ENCODE measurements around the gene MIS18A.
A peak's percentile ranks its signal among the peaks of the same experiment; 100 is the strongest.
"Not testable (repeated sequence)": the region's sequence is repeated elsewhere in the genome, so short reads cannot be mapped to it uniquely, and the experiment has no call there.

Gene MIS18A, protein sequence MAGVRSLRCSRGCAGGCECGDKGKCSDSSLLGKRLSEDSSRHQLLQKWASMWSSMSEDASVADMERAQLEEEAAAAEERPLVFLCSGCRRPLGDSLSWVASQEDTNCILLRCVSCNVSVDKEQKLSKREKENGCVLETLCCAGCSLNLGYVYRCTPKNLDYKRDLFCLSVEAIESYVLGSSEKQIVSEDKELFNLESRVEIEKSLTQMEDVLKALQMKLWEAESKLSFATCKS

DNA sequence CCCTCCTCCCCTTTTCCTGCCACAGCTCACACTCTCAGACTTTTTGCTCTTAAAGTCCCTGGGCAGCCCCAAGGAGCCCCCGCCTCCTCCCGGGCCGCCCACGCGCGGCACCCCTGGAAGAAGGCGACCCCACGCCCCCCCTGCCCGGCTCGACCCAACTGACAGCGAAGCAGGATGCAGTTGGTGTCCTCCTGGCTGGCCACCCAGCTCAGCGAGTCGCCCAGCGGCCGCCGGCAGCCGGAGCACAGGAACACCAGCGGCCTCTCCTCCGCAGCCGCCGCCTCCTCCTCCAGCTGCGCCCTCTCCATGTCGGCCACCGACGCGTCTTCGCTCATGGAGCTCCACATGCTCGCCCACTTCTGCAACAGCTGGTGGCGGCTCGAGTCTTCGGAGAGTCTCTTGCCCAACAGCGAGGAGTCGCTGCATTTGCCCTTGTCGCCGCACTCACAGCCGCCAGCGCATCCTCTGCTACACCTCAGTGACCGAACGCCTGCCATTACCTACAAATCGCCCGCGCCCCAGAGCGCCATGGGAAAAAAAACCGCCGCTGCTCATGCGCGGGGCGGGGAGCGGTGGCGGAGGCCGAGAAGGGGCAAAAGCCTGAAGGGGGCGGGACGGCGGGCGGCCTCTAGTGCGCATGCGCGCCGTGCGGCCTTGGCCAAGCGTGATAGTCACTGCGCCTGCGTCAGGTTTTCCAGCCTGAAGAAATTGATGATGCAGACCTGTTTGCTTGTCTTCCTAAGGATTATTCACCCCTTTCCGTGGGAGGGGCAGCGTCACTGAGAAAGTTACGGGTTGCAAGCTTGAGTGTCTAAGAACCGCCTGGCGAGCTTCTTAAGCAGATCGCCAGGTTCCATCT, at the start of gene MIS18A:
Gene MIS18A, minus strand, starts transcription at position 532 of the 859 bp plus-strand sequence. Its CDS starts 35 bp downstream, at position 497.
- peak; percentile 99 for DNase-seq (ENCODE audit: low read depth)

DNA sequence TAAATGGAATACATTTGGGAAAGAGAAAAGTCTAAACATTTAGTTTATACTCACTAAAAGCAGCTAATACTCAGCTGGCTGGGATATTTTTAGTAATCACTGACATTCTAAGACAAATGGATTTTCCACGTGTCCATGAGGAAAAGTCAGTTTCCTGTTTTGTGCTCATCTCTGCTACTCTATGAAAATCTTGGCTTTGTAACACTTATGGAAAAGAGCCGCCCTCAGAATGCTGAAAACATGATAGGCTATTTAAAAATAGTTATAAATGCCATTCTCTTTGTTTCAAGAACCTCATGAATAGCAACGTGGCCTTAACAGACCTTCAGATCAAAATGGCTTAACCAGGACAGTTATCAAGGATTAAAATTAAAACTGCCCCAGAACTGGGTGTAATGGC, 49.7 kb upstream of the MIS18A start:
- no peak for DNase-seq (ENCODE audit: low read depth)

DNA sequence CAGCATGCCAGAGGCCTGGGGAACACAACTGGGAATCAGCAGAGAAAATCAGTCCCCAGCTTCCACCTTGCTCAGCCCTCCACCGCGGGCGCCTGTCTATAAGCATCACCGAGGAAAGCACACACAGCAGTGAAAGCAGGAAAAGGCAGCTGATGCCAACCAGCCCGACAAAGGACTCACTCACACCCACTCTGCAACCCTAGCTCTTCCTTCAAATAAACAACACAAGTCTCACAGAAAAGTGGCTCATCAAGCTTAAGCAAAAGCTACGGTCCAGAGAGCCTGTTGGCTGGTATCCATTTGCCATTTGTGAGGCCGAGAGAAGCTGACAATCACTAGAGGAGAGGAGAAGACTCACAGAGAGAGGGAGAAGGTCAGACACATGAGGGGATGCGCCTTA, 46.9 kb upstream of the MIS18A start:
- no peak for DNase-seq (ENCODE audit: low read depth)

DNA sequence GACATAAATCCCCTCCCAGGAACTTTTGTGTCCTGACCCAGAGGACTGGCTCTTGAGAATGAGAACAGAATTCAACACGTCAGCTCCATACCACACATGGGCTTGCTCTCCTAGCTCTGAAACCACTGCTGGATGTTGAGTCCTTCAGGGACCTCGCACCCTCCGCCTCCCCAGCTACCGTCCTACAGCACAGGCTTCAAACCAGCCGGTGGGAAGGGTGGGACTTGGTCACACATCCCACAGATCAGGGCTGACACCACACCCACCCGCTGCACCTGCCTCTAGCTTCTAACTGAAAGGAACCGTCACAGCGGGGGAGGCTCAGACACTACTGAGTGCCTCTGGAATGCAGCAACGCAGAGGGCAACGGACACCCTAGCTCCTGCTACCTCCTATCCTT, 43.8 kb upstream of the MIS18A start:
- no peak for DNase-seq (ENCODE audit: low read depth)

DNA sequence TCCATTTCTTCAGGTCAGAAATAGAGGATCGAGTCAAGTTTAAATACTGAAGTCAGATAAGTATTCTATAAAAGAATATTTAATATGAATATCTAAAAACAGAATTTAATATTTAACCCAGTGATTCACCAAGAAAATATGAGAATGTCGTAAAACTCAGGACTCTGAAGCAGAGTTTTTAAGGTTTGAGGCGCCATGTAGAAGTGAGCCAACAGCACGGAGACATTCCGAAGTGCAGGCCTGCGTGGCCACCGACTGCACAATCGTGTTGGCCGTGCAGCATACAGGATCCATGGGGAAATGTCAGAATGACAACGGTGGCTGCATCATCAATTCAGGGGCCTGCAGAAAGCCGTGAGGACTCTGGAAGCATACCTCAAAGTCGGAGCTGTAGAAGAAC, 43.3 kb upstream of the MIS18A start:
- no peak for DNase-seq (ENCODE audit: low read depth)

DNA sequence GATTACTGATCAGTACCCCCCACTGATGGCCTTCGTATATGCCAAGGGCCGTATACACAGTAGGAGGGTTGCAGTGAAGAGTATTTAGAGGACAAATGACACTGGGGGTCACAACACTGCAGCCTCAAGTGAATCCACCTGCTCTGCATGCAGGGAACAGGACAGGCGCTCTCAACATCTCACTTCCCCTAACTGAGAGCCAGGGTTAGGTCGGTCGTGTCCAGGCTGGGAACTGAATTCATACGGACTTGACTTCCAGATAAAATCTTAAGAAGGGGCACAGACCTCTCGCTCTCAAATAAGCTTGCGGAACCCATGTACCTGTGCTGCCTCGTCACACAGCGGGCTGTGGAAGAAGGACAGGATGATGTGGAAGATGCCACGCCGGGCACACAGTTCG, 42.6 kb upstream of the MIS18A start:
- DNase-seq (ENCODE audit: low read depth) = no peak

DNA sequence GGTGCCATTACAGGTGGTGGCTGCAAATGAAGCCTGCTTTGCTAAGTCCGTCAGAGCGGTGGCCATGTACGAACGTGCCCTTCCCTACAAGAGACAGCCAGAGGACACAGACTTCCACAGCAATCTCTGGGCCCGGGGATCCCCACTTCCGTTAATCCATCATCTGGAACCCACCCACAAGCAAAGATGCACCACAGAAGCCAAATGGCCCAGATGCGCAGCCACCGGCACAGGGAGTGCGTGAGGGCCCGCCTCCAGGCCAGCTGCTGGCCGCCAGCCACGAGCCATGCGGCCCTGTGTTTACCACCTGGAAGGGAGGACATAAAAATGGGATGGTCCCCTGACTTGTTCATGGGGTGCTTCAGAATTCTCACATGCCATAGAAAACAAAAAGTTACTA, 41.9 kb upstream of the MIS18A start:
- DNase-seq (ENCODE audit: low read depth) = no peak

DNA sequence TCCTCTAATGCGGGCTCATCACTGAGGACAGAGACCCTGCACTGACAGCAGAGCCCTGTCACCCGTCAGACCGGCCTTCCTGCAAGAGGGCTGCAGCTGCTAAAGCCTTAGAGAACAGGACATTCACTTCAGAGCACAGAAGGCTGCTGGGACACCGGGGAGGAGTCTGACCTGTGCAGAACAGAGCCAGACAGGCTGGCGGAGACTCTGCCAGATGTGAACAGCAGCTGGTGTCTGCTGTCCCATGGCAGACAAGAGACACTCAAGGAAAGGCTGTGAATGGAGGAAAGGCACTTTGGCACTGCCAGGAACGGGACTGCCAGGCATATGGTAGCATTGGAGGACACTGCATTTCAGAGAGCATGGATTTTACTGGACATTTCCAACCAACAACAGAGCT, 41.2 kb upstream of the MIS18A start:
- no peak for DNase-seq (ENCODE audit: low read depth)

DNA sequence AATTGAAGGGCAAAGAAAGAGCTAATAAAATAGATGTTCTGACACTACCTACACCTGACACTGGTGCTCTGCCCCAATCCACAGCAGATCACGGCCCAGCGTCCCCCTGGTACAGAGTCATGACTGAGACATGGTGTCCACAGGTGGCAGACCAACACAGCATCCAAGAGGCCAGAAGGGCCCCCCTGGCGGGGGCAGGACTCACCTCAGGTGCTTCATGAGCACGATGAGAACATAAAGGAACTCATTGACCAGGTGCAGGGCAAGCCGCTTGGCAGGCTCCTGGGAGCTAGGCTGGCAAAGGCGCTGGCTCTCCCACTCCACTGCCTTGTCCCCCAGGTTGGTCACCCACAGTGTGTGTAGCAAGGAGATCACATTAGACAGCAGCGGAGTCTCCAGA, 40.2 kb upstream of the MIS18A start:
- DNase-seq (ENCODE audit: low read depth) = no peak

DNA sequence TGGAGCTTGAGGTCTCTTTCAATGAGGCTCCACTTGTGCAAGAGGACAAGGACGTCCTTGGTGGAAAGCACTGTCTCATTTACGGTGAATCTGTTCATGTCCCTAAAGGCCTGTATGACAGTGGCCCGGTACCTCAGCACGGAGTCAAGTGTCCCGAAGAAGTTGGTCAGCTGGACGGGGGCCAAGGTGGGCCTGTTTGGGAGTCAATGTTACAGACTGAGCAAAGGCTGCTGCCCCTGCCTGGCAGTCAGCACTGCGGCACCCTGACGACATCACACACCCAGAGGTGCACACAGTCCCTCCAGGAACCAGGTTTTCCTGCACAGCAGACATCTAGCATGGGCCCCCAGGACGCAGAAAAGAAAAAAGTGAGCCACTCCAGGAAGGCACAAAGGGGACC, 38.9 kb upstream of the MIS18A start:
- DNase-seq (ENCODE audit: low read depth) = no peak

DNA sequence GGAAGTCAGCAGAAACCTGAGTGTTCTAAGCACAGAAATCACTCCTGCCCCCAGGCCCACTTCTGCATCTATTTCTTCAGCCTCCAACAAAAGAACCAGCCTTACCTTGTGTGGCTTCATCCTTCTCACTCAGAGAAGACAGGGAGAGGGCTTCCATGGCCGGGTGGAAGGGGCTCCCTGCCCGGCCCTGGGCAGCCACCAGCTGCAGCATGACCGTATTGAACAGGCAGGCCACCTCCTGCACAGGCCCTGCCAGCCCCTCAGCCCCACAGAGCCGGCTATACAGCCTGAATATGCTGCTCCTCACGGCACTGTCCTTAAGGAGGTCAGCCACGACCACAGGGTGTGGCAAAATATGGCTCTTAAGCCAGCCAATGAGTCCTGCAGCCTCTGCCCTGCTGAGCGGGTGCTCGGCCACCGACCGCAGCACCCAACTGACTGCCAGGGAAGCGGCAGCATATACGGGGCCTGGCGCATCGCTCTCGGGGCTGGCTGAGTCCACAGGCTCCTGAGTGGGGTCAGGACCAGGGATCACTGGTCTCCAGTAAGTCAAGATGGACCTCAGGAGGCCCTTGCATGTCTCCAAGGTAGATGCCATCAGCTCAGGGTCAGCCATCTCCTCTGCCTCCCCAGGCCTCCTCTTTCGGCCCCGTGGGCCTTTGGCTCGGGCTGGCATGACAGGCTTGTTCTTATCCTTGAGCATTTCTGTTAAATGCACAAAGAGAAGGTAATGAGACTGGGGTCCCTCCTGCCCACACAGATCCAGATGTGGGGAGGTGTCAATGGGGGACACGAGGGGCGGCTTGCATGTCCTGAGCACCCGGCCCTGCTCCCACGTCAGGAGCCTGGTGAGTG, 37.7 kb upstream of the MIS18A start:
- DNase-seq (ENCODE audit: low read depth) = no peak

DNA sequence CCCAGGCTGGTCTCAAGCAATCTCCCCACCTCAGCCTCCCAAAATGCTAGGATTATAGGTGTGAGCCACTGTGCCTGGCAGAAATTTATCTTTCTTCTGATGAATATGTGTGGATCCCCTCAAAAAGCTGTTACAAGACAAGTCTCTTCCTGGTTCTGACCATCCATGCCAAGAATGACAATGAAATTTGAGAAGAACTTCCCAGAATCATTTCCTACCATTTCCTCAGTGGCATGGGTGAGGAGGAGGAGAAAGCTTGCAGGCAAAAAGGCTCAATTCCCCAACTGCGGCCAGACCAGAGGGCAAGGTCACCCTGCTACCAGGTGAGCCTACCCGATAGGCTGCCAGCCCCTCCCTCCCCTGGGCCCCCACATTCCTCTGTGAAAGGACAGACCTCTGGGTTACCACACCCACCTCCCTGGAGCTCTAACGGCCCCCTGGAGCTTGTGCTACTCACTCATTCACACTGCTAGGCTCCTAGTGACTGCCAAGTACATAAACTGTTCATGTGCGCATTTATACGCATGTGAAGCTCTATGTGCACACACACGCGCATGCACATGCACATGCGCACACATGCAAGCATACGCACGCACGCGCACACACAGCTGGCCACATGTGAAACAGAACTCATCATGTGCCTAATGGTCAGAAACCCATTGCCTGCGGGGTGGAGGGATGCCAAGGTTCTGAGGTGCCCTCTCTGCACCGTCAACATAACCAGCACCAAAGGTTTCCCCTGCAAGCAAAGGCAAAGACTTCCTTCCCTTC, 36.8 kb upstream of the MIS18A start:
- DNase-seq (ENCODE audit: low read depth) = no peak

DNA sequence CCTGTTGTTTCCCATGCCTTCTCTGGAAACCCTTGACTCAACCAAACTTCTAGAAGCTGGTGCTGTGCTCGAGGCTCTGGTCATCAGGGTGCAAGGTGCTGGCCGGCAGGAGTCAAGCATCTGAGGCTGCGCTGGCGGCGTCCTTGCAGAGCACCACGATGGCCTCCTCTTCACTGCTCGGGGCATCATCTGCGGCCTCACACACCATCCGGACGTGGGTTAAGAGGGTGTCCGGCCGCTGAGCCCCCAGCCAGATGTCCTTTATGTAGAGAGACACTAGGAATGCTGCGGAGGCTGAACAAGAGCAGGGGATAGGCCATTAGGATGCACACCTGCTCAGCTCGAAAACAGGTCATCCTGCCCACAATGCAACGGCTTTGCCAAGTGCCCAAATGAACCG, 36.0 kb upstream of the MIS18A start:
- DNase-seq (ENCODE audit: low read depth) = no peak

DNA sequence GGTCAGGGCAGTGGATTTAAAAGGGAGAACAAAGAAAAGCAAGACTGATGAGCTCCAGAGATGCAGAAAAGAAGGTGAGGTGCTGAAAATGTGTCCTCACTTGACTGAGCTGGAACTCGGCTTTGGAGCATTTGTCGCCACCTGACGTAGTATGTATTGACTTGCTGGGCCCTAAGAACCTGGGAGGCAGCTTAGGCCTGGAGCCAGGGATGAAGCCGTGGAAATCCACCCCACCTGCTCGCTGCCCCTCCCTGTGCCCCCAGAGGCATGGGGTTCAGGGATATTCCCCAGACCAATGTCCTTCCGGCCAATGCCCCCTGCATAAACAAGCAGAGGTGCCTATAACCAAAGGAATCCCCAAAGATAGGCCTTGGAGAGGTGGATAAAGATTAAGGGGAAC, 34.1 kb upstream of the MIS18A start:
- no peak for DNase-seq (ENCODE audit: low read depth)

DNA sequence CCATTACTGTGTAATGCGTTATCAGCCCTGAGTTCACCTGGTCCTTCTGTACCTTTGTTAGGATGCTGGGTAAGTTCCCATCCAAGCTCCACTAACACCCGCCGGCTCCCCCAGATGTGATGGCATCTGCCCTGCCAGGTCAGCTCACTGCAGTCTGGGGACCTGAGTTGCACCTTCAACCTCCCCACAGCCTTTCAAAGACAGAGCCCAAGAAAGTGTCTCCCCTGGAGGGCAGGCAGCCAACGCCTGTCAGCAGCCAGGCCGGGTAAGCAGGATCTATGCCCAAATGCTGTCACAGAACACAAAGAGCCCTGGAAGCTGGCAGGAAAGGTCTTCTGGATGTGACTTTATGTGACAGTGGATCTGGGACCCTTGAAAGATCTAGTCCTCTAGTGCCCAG, 33.5 kb upstream of the MIS18A start:
- DNase-seq (ENCODE audit: low read depth) = no peak

DNA sequence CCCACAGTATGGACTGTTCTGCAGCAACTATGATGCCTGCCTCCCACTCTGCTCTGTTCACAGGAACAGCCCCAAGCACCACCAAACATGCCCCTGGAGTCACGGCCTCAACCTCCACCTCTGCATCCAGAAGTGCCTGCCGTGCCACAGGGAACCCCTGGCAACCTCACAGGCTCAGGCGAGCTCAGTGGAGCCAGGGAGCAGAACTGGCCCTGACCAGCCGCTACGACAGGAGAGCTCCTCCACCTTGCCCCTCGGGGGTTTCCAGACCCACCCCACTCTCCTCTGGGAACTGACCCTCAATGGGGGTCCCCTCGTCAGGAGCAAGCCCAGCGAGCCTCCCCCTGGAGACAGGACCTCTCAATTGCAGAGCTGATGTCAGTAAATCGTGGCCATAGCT, 32.8 kb upstream of the MIS18A start:
- no peak for DNase-seq (ENCODE audit: low read depth)

DNA sequence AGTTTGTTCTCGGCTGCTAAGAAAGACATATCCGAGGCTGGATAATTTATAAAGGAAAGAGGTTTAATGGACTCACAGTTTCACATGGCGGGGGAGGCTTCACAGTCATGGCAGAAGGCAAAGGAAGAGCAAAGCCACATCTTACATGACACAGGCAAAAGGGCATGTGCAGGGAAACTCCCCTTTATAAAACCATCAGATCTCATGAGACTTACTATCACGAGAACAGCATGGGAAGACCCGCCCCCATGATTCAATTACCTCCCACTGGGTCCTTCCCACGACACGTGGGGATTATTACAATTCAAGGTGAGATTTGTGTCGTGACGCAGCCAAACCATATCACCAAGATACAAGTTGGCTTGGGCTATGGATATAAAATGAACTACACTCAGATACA, 32.1 kb upstream of the MIS18A start:
- DNase-seq (ENCODE audit: low read depth) = not testable (repeated sequence)

DNA sequence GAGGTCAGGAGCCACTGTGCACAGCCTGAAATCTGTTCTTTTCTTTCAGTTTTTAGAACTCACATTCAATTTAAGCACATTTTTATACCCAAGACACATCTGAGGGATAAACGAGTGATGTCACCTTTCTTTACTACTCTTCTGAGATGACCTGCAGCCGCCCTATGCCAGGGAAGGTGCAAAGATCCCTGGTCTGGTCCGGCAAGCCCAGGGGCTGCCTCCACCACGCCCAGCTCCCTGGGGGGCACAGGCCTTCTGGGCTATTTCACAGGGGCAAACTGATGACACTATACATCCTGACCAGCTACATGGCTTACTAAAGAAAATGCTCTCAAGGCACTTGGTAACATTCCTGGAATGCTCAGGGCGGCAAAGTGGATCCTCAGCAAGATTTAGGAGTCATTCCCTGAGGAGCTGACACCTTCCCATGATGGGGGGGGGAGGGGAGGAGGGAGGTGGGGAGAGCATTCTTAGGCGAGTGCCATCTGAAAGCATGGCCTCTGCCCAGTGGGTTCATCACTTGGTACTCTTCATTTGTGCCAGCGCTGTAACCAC, 31.1 kb upstream of the MIS18A start:
- no peak for DNase-seq (ENCODE audit: low read depth)

DNA sequence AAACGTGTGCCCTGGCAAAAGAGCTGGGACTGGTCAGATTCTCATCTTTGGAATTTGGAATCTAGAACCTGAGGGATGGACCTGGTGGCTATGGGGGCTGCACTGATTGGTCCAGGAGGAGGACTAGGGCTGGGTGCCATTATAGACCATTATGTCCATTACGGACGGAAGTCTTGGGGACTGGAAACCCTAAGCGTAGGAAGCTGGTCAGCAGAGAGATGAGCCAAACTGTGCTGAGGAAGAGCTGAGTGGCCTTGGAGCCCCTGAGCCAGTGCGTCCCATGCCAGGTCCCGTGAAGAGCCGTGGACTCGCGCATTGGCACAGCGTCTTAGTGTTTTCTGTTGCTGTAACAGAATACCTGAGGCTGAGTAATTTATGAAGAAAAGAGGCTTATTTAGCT, 29.8 kb upstream of the MIS18A start:
- no peak for DNase-seq (ENCODE audit: low read depth)

DNA sequence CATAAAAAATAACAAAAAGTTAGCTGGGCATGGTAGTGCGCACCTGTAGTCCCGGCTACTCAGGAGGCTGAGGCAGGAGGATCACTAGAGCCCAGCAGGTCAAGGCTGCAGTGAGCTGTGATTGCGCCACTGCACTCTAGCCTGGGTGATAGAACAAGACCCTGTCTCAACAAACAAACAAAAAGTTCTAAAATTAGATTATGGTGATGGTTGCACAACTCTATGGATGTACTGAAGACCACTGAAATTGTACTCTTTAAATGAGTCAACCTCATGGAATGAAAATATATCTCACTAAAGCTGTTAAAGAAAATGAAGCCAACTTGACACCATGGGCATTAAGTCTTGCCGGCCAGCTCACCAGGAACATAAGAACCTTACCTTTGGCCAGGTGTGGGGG, 28.9 kb upstream of the MIS18A start:
- DNase-seq (ENCODE audit: low read depth) = no peak

DNA sequence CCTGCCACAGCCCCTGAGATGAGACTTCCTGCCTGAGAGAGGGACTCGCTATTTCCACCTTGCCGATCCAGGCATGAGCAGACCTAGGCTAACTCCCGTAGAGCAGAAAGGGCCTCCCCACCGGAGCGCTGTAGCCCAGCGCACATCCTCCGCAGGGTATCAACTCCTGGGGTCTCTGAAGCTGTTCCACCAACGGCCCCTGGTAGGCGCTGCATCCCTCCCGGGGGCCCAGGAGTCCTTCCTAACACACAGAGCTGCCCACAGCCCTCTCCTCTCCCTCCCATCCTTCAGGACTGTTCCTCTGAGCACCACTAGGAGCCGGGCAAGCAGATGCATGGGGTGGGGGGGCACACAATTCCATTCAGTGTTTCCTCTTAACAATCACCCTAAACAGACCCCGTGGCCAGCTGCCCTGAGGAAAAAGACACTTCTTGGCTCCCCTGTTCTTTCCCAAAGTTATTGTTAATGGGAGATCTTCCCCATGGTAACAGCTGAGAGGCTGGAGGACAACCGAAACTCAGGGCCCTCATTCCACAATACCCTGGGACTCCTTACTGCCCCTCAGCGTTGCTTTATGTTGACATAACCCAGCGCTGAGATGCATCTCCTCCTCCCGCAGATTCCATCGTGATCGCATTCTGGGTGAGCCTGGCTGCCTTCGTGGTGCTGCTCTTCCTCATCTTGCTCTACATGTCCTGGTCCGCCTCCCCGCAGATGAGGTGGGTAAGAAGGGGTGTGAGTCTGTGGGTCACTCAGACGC, 27.4 kb upstream of the MIS18A start:
- DNase-seq (ENCODE audit: low read depth) = no peak
